Vagina (tissue), 2 donors: ENCODE measurements around the gene CDS2.

Experiments
- POLR2A ChIP-seq, 2 donors: fragments of 450-650 bp; IDR thresholded peaks; one replicate each; pipeline ENCODE4 v1.6.1; 2017; ENCODE audit warnings: antibody characterized with exemption in 2 of 2, mild to moderate bottlenecking in 2 of 2, moderate library complexity in 2 of 2
- POLR2AphosphoS5 ChIP-seq, 2 donors: sonication (generic); formaldehyde crosslinking; IDR thresholded peaks; one replicate each; pipeline ENCODE4 v1.9.0; 2017; ENCODE audit warnings: antibody characterized with exemption in 2 of 2, mild to moderate bottlenecking in 2 of 2, low read depth in 1 of 2; ENCODE audit not compliant: insufficient read depth in 1 of 2
- TF ChIP-seq, protein P1 (sequence below), 3 experiments: fragments of 450-650 bp in 2 of 3; fragments of 200-600 bp in 1 of 3; sonication (generic) in 1 of 3; IDR thresholded peaks; one replicate each; pipeline ENCODE4 v1.5.1; 2017 to 2019; ENCODE audit warnings: antibody characterized with exemption in 3 of 3, mild to moderate bottlenecking in 2 of 3, moderate library complexity in 2 of 3

DNA sequence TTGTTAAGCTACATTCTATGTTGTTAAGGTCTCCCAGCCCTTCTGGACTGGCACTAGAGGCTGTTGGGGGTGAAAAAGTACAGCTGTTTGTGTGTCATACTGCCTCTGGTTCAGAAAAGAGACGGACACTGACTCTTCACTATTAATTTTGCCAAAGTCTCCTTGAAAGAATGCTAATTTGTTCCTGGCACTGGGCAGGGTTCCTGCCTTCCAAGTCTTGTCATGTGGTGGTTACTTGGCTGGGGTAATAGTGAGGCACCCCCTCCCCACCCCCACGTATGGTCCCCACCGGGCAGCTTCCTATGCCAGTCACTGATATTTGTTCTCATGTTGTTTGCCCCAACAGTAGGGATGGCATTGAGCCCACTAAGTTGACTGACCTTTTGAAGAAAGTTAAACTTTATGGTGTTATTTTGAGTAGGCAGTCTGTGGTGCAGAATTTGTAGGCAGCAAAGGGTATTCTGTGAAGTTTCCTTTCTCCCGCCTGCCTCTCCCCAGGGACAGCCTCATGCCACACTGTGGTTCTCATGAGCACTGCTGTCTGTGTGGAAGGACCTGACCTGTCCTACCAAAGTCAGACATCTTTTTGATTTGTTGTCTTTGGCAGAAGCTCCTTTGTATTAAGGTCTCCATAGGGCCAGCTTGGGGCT lies 8.7 kb downstream of the CDS2 start:
- TF ChIP-seq, protein P1, sequence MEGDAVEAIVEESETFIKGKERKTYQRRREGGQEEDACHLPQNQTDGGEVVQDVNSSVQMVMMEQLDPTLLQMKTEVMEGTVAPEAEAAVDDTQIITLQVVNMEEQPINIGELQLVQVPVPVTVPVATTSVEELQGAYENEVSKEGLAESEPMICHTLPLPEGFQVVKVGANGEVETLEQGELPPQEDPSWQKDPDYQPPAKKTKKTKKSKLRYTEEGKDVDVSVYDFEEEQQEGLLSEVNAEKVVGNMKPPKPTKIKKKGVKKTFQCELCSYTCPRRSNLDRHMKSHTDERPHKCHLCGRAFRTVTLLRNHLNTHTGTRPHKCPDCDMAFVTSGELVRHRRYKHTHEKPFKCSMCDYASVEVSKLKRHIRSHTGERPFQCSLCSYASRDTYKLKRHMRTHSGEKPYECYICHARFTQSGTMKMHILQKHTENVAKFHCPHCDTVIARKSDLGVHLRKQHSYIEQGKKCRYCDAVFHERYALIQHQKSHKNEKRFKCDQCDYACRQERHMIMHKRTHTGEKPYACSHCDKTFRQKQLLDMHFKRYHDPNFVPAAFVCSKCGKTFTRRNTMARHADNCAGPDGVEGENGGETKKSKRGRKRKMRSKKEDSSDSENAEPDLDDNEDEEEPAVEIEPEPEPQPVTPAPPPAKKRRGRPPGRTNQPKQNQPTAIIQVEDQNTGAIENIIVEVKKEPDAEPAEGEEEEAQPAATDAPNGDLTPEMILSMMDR (IDR thresholded peaks at IDR 0.05) = no peak
- TF ChIP-seq POLR2A (IDR thresholded peaks at IDR 0.05) (no peak), POLR2AphosphoS5 (IDR thresholded peaks at IDR 0.05; ENCODE audit: insufficient read depth in 1 of 2, low read depth in 1 of 2) (no peak)
